Colonic mucosa (tissue), 4 donors: ENCODE data around the gene SLC36A3. TPM values are rescaled to one million over a fixed set of nuclear protein-coding genes. Genes with fewer than 3 reads are reported as not detected.
"Not testable (repeated sequence)": the region's sequence is repeated elsewhere in the genome, so short reads cannot be mapped to it uniquely, and the experiment has no call there.

Source experiments
- DNase-seq: peaks from one replicate; pipeline ENCODE4 v3.0.0-alpha.2; 2020
- H3K27ac ChIP-seq: fragments of 200-600 bp; one replicate; pipeline ENCODE4 v1.8.0; 2021
- H3K27me3 ChIP-seq: fragments of 200-600 bp; one replicate; pipeline ENCODE4 v1.8.0; 2021
- H3K36me3 ChIP-seq: fragments of 200-600 bp; one replicate; pipeline ENCODE4 v1.8.0; 2021
- H3K4me1 ChIP-seq: fragments of 200-600 bp; one replicate; pipeline ENCODE4 v1.8.0; 2021; ENCODE audit warnings: mild to moderate bottlenecking
- H3K4me3 ChIP-seq: fragments of 200-600 bp; one replicate; pipeline ENCODE4 v1.8.0; 2021
- H3K9ac ChIP-seq, 2 donors: one replicate each; pipeline ENCODE4 v1.7.0; 2013; ENCODE audit warnings: control low read depth in 2 of 2, low read depth in 2 of 2, low read length in 2 of 2
- H3K9me3 ChIP-seq: fragments of 200-600 bp; one replicate; pipeline ENCODE4 v1.8.0; 2021
- intact Hi-C: fragments of 100-400 bp; cut with DNase I; formaldehyde crosslinking; loops from one replicate; pipeline ENCODE4 v1.14.1; 2022
- total RNA-seq, 2 donors: library from RNA; stranded (reverse); fragmentation: NEBNext Ultra II Directional in 1 of 2; extraction: Animal tissue kit (Norgen Biotek cat#: 25700) in 1 of 2; gene quantifications; one replicate each; pipeline ENCODE4 v1.2.1, GENCODE V29; 2021
- TF ChIP-seq, protein P1 (sequence below): fragments of 200-600 bp; IDR thresholded peaks from one replicate; pipeline ENCODE4 v1.8.0; 2022; ENCODE audit warnings: antibody characterized with exemption, mild to moderate bottlenecking
- donor health status: healthy.
- donor health status: DM: no; HTN: no; CAD: no.
- donor health status: DM: no; HTN: no; CAD: no.

Gene SLC36A3
- total RNA-seq, 2 donors from 2014 or later, result not detected

GRCh38 chr5:151238303-151238741, 65.2 kb downstream of the SLC36A3 start:
- Histone ChIP-seq H3K4me3 (no peak overlapping the region), H3K4me1 (no peaks in the 10 kb centered on the region), H3K9me3 (no peaks in the 10 kb centered on the region), H3K36me3 (no peaks in the 10 kb centered on the region), H3K27ac (peak overlapping the region; percentile 5), H3K9ac (peak overlapping the region in 1 of 2 donors; percentile 46), H3K27me3 (no peaks in the 10 kb centered on the region)
- no peak for DNase-seq
- intact Hi-C loops, result loop anchor here (5.0 kb wide), 1 partner anchor 111 kb away; no protein-coding TSS in a partner anchor
- TF ChIP-seq, protein P1, sequence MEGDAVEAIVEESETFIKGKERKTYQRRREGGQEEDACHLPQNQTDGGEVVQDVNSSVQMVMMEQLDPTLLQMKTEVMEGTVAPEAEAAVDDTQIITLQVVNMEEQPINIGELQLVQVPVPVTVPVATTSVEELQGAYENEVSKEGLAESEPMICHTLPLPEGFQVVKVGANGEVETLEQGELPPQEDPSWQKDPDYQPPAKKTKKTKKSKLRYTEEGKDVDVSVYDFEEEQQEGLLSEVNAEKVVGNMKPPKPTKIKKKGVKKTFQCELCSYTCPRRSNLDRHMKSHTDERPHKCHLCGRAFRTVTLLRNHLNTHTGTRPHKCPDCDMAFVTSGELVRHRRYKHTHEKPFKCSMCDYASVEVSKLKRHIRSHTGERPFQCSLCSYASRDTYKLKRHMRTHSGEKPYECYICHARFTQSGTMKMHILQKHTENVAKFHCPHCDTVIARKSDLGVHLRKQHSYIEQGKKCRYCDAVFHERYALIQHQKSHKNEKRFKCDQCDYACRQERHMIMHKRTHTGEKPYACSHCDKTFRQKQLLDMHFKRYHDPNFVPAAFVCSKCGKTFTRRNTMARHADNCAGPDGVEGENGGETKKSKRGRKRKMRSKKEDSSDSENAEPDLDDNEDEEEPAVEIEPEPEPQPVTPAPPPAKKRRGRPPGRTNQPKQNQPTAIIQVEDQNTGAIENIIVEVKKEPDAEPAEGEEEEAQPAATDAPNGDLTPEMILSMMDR, result no peak

GRCh38 chr5:151237685-151238084, 65.9 kb downstream of the SLC36A3 start:
- Histone ChIP-seq H3K9ac (no peak overlapping the region), H3K9me3 (no peaks in the 10 kb centered on the region), H3K36me3 (no peaks in the 10 kb centered on the region), H3K27me3 (no peaks in the 10 kb centered on the region), H3K4me3 (no peak overlapping the region), H3K27ac (no peak overlapping the region), H3K4me1 (no peaks in the 10 kb centered on the region)
- intact Hi-C loops, result loop anchor here (5.0 kb wide), 1 partner anchor 110 kb away; no protein-coding TSS in a partner anchor
- no peak for DNase-seq
- TF ChIP-seq, protein P1, result no peak

DNA sequence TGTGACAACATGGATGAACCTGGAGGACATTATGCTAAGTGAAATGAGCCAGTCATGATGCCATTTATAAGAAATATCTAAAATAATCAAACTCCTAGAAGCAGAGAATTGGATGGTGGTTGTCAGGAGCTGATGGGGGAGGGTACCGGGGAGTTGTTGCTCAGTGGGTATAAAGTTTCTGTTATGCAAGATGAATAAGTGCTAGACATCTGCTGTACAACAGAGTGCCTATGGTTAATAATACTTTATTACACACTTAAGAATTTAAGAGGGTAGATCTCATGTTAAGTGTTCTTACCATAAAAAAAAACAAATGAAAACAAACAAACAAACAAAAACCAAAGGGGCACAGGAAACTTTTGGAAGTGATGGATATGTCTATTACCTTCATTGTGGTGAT, 66.7 kb downstream of the SLC36A3 start:
- TF ChIP-seq, protein P1, result no peak
- H3K4me3 ChIP-seq, result no peak overlapping the region
- intact Hi-C loops, result loop anchor here (5.0 kb wide), 1 partner anchor 110 kb away; no protein-coding TSS in a partner anchor
- no peak for DNase-seq
- no peaks in the 10 kb centered on the region for H3K4me1 ChIP-seq
- H3K27ac ChIP-seq, result no peak overlapping the region
- no peak overlapping the region for H3K9ac ChIP-seq
- no peaks in the 10 kb centered on the region for H3K27me3 ChIP-seq
- H3K9me3 ChIP-seq, result no peaks in the 10 kb centered on the region
- no peaks in the 10 kb centered on the region for H3K36me3 ChIP-seq

- not testable (repeated sequence) for H3K4me3 ChIP-seq, DNase-seq, H3K27me3 ChIP-seq, H3K9me3 ChIP-seq, H3K4me1 ChIP-seq, H3K36me3 ChIP-seq
- Histone ChIP-seq H3K9ac (peak overlapping the region in 1 of 2 donors; percentile 34), H3K27ac (peak overlapping the region; percentile 22)
- intact Hi-C loops, result loop anchor here (5.0 kb wide), 1 partner anchor 108 kb away; no protein-coding TSS in a partner anchor
These were observed 68.4 kb downstream of the SLC36A3 start for GRCh38 chr5:151235239-151235571.

DNA sequence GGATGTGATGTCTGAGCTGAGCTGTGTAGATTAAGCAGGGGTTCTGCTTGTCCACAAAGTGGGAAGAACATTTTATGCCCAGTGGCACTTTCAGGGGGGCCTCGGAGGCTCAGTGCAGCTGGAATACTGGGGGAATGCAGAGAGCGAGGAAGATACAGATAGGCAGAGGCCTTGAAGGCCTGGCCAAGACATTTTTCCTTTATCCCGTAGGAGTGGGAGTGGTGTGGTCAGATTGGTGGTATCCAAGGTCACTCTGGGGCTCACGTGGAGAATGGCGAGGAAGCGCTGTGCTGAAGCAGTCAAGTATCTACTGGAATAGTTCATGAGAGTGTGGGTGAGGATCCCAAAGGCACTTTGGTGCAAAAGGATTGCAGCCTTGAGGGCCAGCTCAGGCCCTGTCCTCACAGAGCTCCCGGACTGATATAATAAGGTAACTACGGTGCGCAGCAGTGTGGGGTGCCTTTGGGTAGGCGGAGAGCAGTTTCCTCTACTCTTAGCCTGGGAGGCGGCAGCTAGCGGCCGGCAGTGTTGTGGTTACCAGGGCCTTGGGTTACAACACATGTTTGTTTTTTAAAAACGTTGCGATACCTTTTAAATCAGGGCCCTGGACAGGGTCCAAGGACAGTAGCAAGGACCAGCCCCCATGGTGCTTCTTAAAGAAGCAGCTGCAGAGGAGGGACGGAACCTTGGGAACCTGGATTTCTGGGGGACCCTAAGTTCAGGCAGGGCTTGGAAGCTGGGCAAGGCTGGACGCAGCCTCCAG, 68.9 kb downstream of the SLC36A3 start:
- Histone ChIP-seq H3K9ac (peak overlapping the region in 1 of 2 donors; percentile 34), H3K4me1 (no peaks in the 10 kb centered on the region), H3K4me3 (no peak overlapping the region), H3K27me3 (no peaks in the 10 kb centered on the region), H3K36me3 (no peaks in the 10 kb centered on the region), H3K9me3 (no peaks in the 10 kb centered on the region), H3K27ac (peak overlapping the region; percentile 22)
- peak; percentile 39 for DNase-seq
- intact Hi-C loops, result loop anchor here (5.0 kb wide), 1 partner anchor 107 kb away; no protein-coding TSS in a partner anchor
- TF ChIP-seq, protein P1, result no peak

- no peak for DNase-seq
- Histone ChIP-seq H3K27ac (no peak overlapping the region), H3K4me3 (no peak overlapping the region), H3K9me3 (no peaks in the 10 kb centered on the region), H3K36me3 (no peaks in the 10 kb centered on the region), H3K4me1 (no peaks in the 10 kb centered on the region), H3K27me3 (no peaks in the 10 kb centered on the region), H3K9ac (no peak overlapping the region)
- intact Hi-C loops, result no loop called here
- TF ChIP-seq, protein P1, result no peak
These were observed 69.9 kb downstream of the SLC36A3 start for GRCh38 chr5:151233616-151234085.
